Osteocyte (in vitro differentiated cells): ENCODE data around the gene TXNDC5. TPM values are rescaled to one million over a fixed set of nuclear protein-coding genes. Genes with fewer than 3 reads are reported as not detected.

Source experiments
- DNase-seq: peaks from one replicate; pipeline ENCODE4 v3.0.0; 2021; ENCODE audit warnings: mixed read lengths; ENCODE audit not compliant: unreplicated experiment; ENCODE audit errors: extremely low spot score
- H3K27ac Mint-ChIP-seq: one replicate; pipeline ENCODE4 v1.8.0; 2021; ENCODE audit warnings: mild to moderate bottlenecking, mixed read lengths; ENCODE audit not compliant: unreplicated experiment
- H3K27me3 Mint-ChIP-seq: one replicate; pipeline ENCODE4 v1.8.0; 2021; ENCODE audit warnings: mixed read lengths; ENCODE audit not compliant: unreplicated experiment
- H3K36me3 Mint-ChIP-seq: one replicate; pipeline ENCODE4 v1.8.0; 2021; ENCODE audit warnings: mixed read lengths; ENCODE audit not compliant: unreplicated experiment
- H3K4me1 Mint-ChIP-seq: one replicate; pipeline ENCODE4 v1.8.0; 2021; ENCODE audit warnings: mixed read lengths; ENCODE audit not compliant: unreplicated experiment
- H3K4me3 Mint-ChIP-seq: one replicate; pipeline ENCODE4 v1.8.0; 2021; ENCODE audit warnings: mild to moderate bottlenecking, moderate library complexity, mixed read lengths; ENCODE audit not compliant: unreplicated experiment
- H3K9me3 Mint-ChIP-seq: one replicate; pipeline ENCODE4 v1.8.0; 2021; ENCODE audit warnings: mixed read lengths; ENCODE audit not compliant: unreplicated experiment
- CTCF ChIP-seq: fragments of 200-600 bp; sonication (generic); IDR thresholded peaks from 2 replicates; pipeline ENCODE4 v1.5.0; 2021; ENCODE audit warnings: antibody characterized with exemption, mild to moderate bottlenecking, moderate library complexity
- total RNA-seq: library from RNA; stranded (reverse); gene quantifications from 2 replicates; pipeline ENCODE4 v1.2.1, GENCODE V29; 2021

TXNDC5 gene
- total RNA-seq, 1 donor from 2014 or later, result 148 TPM

- no peak for TF ChIP-seq CTCF
- H3K4me3 Mint-ChIP-seq, result no peak overlapping the region
- no peaks in the 10 kb centered on the region for H3K9me3 Mint-ChIP-seq
- no peaks in the 10 kb centered on the region for H3K4me1 Mint-ChIP-seq
- no peak for DNase-seq
- peaks cover 48% of the 10 kb centered on the region for H3K36me3 Mint-ChIP-seq
- no peaks in the 10 kb centered on the region for H3K27me3 Mint-ChIP-seq
- H3K27ac Mint-ChIP-seq, result no peak overlapping the region
Observed at GRCh38 chr6:7882505-7883257, 27.9 kb downstream of the TXNDC5 start.

- DNase-seq, result no peak
- H3K4me3 Mint-ChIP-seq, result no peak overlapping the region
- peaks cover 43% of the 10 kb centered on the region for H3K36me3 Mint-ChIP-seq
- no peaks in the 10 kb centered on the region for H3K27me3 Mint-ChIP-seq
- no peaks in the 10 kb centered on the region for H3K4me1 Mint-ChIP-seq
- H3K9me3 Mint-ChIP-seq, result no peaks in the 10 kb centered on the region
- no peak for TF ChIP-seq CTCF
- H3K27ac Mint-ChIP-seq, result no peak overlapping the region
Observed at GRCh38 chr6:7881765-7882500, 28.7 kb downstream of the TXNDC5 start.

GRCh38 chr6:7880718-7881107 is 29.9 kb downstream of the TXNDC5 start:
- no peak for DNase-seq
- Mint-ChIP-seq H3K4me1 (no peaks in the 10 kb centered on the region), H3K27me3 (no peaks in the 10 kb centered on the region), H3K4me3 (no peak overlapping the region), H3K9me3 (no peaks in the 10 kb centered on the region), H3K27ac (no peak overlapping the region), H3K36me3 (peaks cover 38% of the 10 kb centered on the region)
- no peak for TF ChIP-seq CTCF

- Mint-ChIP-seq H3K27me3 (no peaks in the 10 kb centered on the region), H3K27ac (no peak overlapping the region), H3K4me1 (no peaks in the 10 kb centered on the region), H3K4me3 (no peak overlapping the region), H3K36me3 (peaks cover 35% of the 10 kb centered on the region), H3K9me3 (no peaks in the 10 kb centered on the region)
- TF ChIP-seq CTCF, result no peak
- DNase-seq, result no peak
Observed at GRCh38 chr6:7879980-7880717, 30.4 kb downstream of the TXNDC5 start.

- no peaks in the 10 kb centered on the region for H3K9me3 Mint-ChIP-seq
- DNase-seq, result no peak
- no peak overlapping the region for H3K27ac Mint-ChIP-seq
- no peak overlapping the region for H3K4me3 Mint-ChIP-seq
- no peaks in the 10 kb centered on the region for H3K4me1 Mint-ChIP-seq
- H3K27me3 Mint-ChIP-seq, result no peaks in the 10 kb centered on the region
- no peak for TF ChIP-seq CTCF
- peaks cover 29% of the 10 kb centered on the region for H3K36me3 Mint-ChIP-seq
Observed at GRCh38 chr6:7879579-7879978, 31.0 kb downstream of the TXNDC5 start.
